ENCODE results near the gene SMARCAL1. TPM values are rescaled to one million over a fixed set of nuclear protein-coding genes. Genes with fewer than 3 reads are reported as not detected.

Gene SMARCAL1
- total and polyA plus RNA-seq, 4 donors: 3.4 to 9.3 (median 5.4) TPM

- TF ChIP-seq YY1 (IDR thresholded peaks at IDR 0.05): no peak
- no peak for TF ChIP-seq GABPA (IDR thresholded peaks at IDR 0.05 in 1 of 2, conservative IDR thresholded peaks at IDR 0.05 in 1 of 2)
- TF ChIP-seq ATF3 (IDR thresholded peaks at IDR 0.05): no peak
- TF ChIP-seq HNF4G (IDR thresholded peaks at IDR 0.05): no peak
- no peak overlapping the region for H3K27ac ChIP-seq (ENCODE audit: low read depth in 1 of 2, low read length in 2 of 2)
- peaks cover 4 to 50% (median 39%) of the 10 kb centered on the region in 4 donors for H3K36me3 ChIP-seq (ENCODE audit: control insufficient read depth in 4 of 4, insufficient read depth in 3 of 4, low read depth in 1 of 4, low read length in 3 of 4)
- H3K27me3 ChIP-seq (ENCODE audit: control insufficient read depth in 4 of 4, insufficient read depth in 4 of 4, low read length in 3 of 4): no peaks in the 10 kb centered on the region
- WGBS: 92% methylated on average over 8 of the region's 8 CpGs
- H3K4me1 ChIP-seq (ENCODE audit: control insufficient read depth in 4 of 4, insufficient read depth in 4 of 4, low read length in 3 of 4): peaks cover 1 to 19% (median 14%) of the 10 kb centered on the region in 4 donors
- no peak overlapping the region for H3K4me3 ChIP-seq (ENCODE audit: low read depth in 1 of 3, low read length in 3 of 3)
- H3K9me3 ChIP-seq (ENCODE audit: control insufficient read depth in 4 of 4, low read length in 3 of 4): no peaks in the 10 kb centered on the region
- no peak for DNase-seq (ENCODE audit: low spot score)
- no peak overlapping the region for H3K9ac ChIP-seq (ENCODE audit: low read depth in 1 of 2, low read length in 2 of 2)
Observed at GRCh38 chr2:216501854-216502253, 89.6 kb downstream of the SMARCAL1 start.

- peaks cover 5 to 50% (median 39%) of the 10 kb centered on the region in 4 donors for H3K36me3 ChIP-seq (ENCODE audit: control insufficient read depth in 4 of 4, insufficient read depth in 3 of 4, low read depth in 1 of 4, low read length in 3 of 4)
- 86% methylated on average over 7 of the region's 7 CpGs for WGBS
- H3K4me1 ChIP-seq (ENCODE audit: control insufficient read depth in 4 of 4, insufficient read depth in 4 of 4, low read length in 3 of 4): peaks cover 1 to 18% (median 14%) of the 10 kb centered on the region in 4 donors
Observed at GRCh38 chr2:216502381-216503158, 90.3 kb downstream of the SMARCAL1 start.

More at GRCh38 chr2:216502381-216503158, 90.3 kb downstream of the SMARCAL1 start:
- Histone ChIP-seq H3K4me3 (ENCODE audit: low read depth in 1 of 3, low read length in 3 of 3) (no peak overlapping the region), H3K27me3 (ENCODE audit: control insufficient read depth in 4 of 4, insufficient read depth in 4 of 4, low read length in 3 of 4) (no peaks in the 10 kb centered on the region), H3K9ac (ENCODE audit: low read depth in 1 of 2, low read length in 2 of 2) (no peak overlapping the region), H3K27ac (ENCODE audit: low read depth in 1 of 2, low read length in 2 of 2) (no peak overlapping the region), H3K9me3 (ENCODE audit: control insufficient read depth in 4 of 4, low read length in 3 of 4) (no peaks in the 10 kb centered on the region)
- no peak for DNase-seq (ENCODE audit: low spot score)
- TF ChIP-seq TAF1 (conservative IDR thresholded peaks at IDR 0.05): no peak
- TF ChIP-seq REST (IDR thresholded peaks at IDR 0.05): no peak
- no peak for TF ChIP-seq NR2F2 (IDR thresholded peaks at IDR 0.05)
- TF ChIP-seq ATF3 (IDR thresholded peaks at IDR 0.05): no peak
- no peak for TF ChIP-seq JUND (IDR thresholded peaks at IDR 0.05)
- TF ChIP-seq YY1 (IDR thresholded peaks at IDR 0.05): no peak
- no peak for TF ChIP-seq HNF4G (IDR thresholded peaks at IDR 0.05)
- TF ChIP-seq FOXA1 (IDR thresholded peaks at IDR 0.05): no peak
- no peak for TF ChIP-seq FOXA2 (IDR thresholded peaks at IDR 0.05)
- TF ChIP-seq RAD21 (IDR thresholded peaks at IDR 0.05): no peak
- no peak for TF ChIP-seq GABPA (IDR thresholded peaks at IDR 0.05 in 1 of 2, conservative IDR thresholded peaks at IDR 0.05 in 1 of 2)
- no peak for TF ChIP-seq SP1 (IDR thresholded peaks at IDR 0.05)
- TF ChIP-seq HNF4A (conservative IDR thresholded peaks at IDR 0.05): no peak

All from liver (tissue), 9 donors.